Measurements from ENCODE around the gene ZSCAN31. TPM values are rescaled to one million over a fixed set of nuclear protein-coding genes. Genes with fewer than 3 reads are reported as not detected.
A peak's percentile ranks its signal among the peaks of the same experiment; 100 is the strongest.
"Not testable (repeated sequence)": the region's sequence is repeated elsewhere in the genome, so short reads cannot be mapped to it uniquely, and the experiment has no call there.

Gene ZSCAN31
- total RNA-seq, 3 donors from 2014 or later (not counting 1 experiment from before 2014, with no cell fraction given): 0.65 to 2.2 (median 0.72) TPM

- Histone ChIP-seq H3K4me3 (ENCODE audit: low read length) (no peak overlapping the region), H3K4me1 (ENCODE audit: control insufficient read depth, insufficient read depth, low read length) (no peaks in the 10 kb centered on the region), H3K9me3 (ENCODE audit: control insufficient read depth, insufficient read depth, low read length) (no peaks in the 10 kb centered on the region), H3K27ac (ENCODE audit: low read length) (no peak overlapping the region), H3K27me3 (ENCODE audit: control insufficient read depth, insufficient read depth, low read length) (no peaks in the 10 kb centered on the region), H3K36me3 (ENCODE audit: control insufficient read depth, insufficient read depth, low read length) (peaks cover 15% of the 10 kb centered on the region)
- no peak for DNase-seq
- no peaks in the 10 kb centered on the region for H3K9me3 Mint-ChIP-seq
- TF ChIP-seq CTCF (IDR thresholded peaks at IDR 0.05): no peak
- no peak overlapping the region for H3K27ac Mint-ChIP-seq
- 69% methylated on average over 4 of the region's 4 CpGs for WGBS (ENCODE audit: insufficient coverage)
- H3K27me3 Mint-ChIP-seq (ENCODE audit: low read depth in 2 of 2): no peaks in the 10 kb centered on the region
- H3K36me3 Mint-ChIP-seq: peaks cover 17% of the 10 kb centered on the region
- H3K4me3 Mint-ChIP-seq: no peak overlapping the region
- peaks cover 10 to 11% of the 10 kb centered on the region in 2 donors for H3K4me1 Mint-ChIP-seq
- ATAC-seq: no peak
- intact Hi-C loops (cut with micrococcal nuclease): no loop called here
These were observed 32.6 kb upstream of the ZSCAN31 start for GRCh38 chr6:28368522-28368921.

DNA sequence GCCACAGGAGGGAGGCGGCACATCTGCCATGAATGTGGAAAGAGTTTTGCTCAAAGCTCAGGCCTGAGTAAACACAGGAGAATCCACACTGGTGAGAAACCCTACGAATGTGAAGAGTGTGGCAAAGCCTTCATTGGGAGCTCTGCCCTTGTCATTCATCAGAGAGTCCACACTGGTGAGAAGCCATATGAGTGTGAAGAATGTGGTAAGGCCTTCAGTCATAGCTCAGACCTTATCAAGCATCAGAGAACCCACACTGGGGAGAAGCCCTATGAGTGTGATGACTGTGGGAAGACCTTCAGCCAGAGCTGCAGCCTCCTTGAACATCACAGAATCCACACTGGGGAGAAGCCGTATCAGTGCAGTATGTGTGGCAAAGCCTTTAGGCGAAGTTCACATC lies 29.6 kb upstream of the ZSCAN31 start:
- H3K9me3 ChIP-seq (ENCODE audit: control insufficient read depth, insufficient read depth, low read length); H3K9me3 Mint-ChIP-seq; H3K27me3 ChIP-seq (ENCODE audit: control insufficient read depth, insufficient read depth, low read length); intact Hi-C loops (cut with micrococcal nuclease); H3K4me3 Mint-ChIP-seq; H3K4me1 ChIP-seq (ENCODE audit: control insufficient read depth, insufficient read depth, low read length); H3K27ac ChIP-seq (ENCODE audit: low read length); H3K4me3 ChIP-seq (ENCODE audit: low read length); H3K27me3 Mint-ChIP-seq (ENCODE audit: low read depth in 2 of 2); DNase-seq: not testable (repeated sequence)
- H3K4me1 Mint-ChIP-seq: peaks cover 10 to 11% of the 10 kb centered on the region in 2 donors
- WGBS (ENCODE audit: insufficient coverage): 67% methylated on average over 4 of the region's 4 CpGs
- H3K36me3 ChIP-seq (ENCODE audit: control insufficient read depth, insufficient read depth, low read length): peaks cover 18% of the 10 kb centered on the region
- H3K27ac Mint-ChIP-seq: peak overlapping the region in 1 of 2 donors; percentile 56
- peak; percentile 34 to 74 (median 43) for ATAC-seq
- H3K36me3 Mint-ChIP-seq: peaks cover 17% of the 10 kb centered on the region

- H3K4me3 Mint-ChIP-seq: no peak overlapping the region
- Histone ChIP-seq H3K4me1 (ENCODE audit: control insufficient read depth, insufficient read depth, low read length) (peaks cover 6% of the 10 kb centered on the region), H3K27ac (ENCODE audit: low read length) (no peak overlapping the region), H3K9me3 (ENCODE audit: control insufficient read depth, insufficient read depth, low read length) (no peaks in the 10 kb centered on the region), H3K4me3 (ENCODE audit: low read length) (no peak overlapping the region), H3K27me3 (ENCODE audit: control insufficient read depth, insufficient read depth, low read length) (no peaks in the 10 kb centered on the region), H3K36me3 (ENCODE audit: control insufficient read depth, insufficient read depth, low read length) (peaks cover 13% of the 10 kb centered on the region)
- peaks cover 11% of the 10 kb centered on the region for H3K36me3 Mint-ChIP-seq
- H3K9me3 Mint-ChIP-seq: no peaks in the 10 kb centered on the region
- H3K27ac Mint-ChIP-seq: no peak overlapping the region
- H3K4me1 Mint-ChIP-seq: peaks cover 13 to 19% of the 10 kb centered on the region in 2 donors
- ATAC-seq (no peak), DNase-seq (no peak)
- no peak for TF ChIP-seq CTCF (IDR thresholded peaks at IDR 0.05)
- intact Hi-C loops (cut with micrococcal nuclease): no loop called here
- 88% methylated on average over 1 of the region's 2 CpGs for WGBS (ENCODE audit: insufficient coverage)
- H3K27me3 Mint-ChIP-seq (ENCODE audit: low read depth in 2 of 2): no peaks in the 10 kb centered on the region
These were observed 25.0 kb upstream of the ZSCAN31 start for GRCh38 chr6:28360961-28361360.

GRCh38 chr6:28359562-28359961 lies 23.6 kb upstream of the ZSCAN31 start:
- not testable (repeated sequence) for H3K9me3 ChIP-seq (ENCODE audit: control insufficient read depth, insufficient read depth, low read length); H3K27me3 Mint-ChIP-seq (ENCODE audit: low read depth in 2 of 2); ATAC-seq; H3K27ac Mint-ChIP-seq; H3K27ac ChIP-seq (ENCODE audit: low read length); H3K36me3 Mint-ChIP-seq; DNase-seq; H3K4me3 Mint-ChIP-seq; H3K4me3 ChIP-seq (ENCODE audit: low read length); H3K36me3 ChIP-seq (ENCODE audit: control insufficient read depth, insufficient read depth, low read length); H3K9me3 Mint-ChIP-seq; H3K27me3 ChIP-seq (ENCODE audit: control insufficient read depth, insufficient read depth, low read length)
- H3K4me1 ChIP-seq (ENCODE audit: control insufficient read depth, insufficient read depth, low read length): peaks cover 15% of the 10 kb centered on the region
- intact Hi-C loops (cut with micrococcal nuclease): loop anchor here (5.0 to 10.0 kb wide), 2 partner anchors 277 to 465 kb away; partner anchors contain the start of gene ZNF165
- WGBS (ENCODE audit: insufficient coverage): 97% methylated on average over 13 of the region's 16 CpGs
- H3K4me1 Mint-ChIP-seq: peaks cover 11 to 16% of the 10 kb centered on the region in 2 donors
